Cortex of kidney (tissue), 1 donor: ENCODE measurements around the gene ZNF286A.
"Not testable (repeated sequence)": the region's sequence is repeated elsewhere in the genome, so short reads cannot be mapped to it uniquely, and the experiment has no call there.

ENCODE experiments used
- DNase-seq: peaks from one replicate; lab custom pipeline; 2025; lab: John Stamatoyannopoulos, UW

Gene ZNF286A

GRCh38 chr17:15699937-15700336 lies 385 bp downstream of the ZNF286A start:
- not testable (repeated sequence) for DNase-seq

- DNase-seq: not testable (repeated sequence)
These were observed 4.7 kb downstream of the ZNF286A start for GRCh38 chr17:15704239-15704638.

GRCh38 chr17:15704813-15705212 lies 5.3 kb downstream of the ZNF286A start:
- not testable (repeated sequence) for DNase-seq

- DNase-seq: not testable (repeated sequence)
These were observed 9.3 kb downstream of the ZNF286A start for GRCh38 chr17:15708879-15709278.

- not testable (repeated sequence) for DNase-seq
These were observed 17.3 kb downstream of the ZNF286A start for GRCh38 chr17:15716601-15717563.

- not testable (repeated sequence) for DNase-seq
These were observed 31.0 kb downstream of the ZNF286A start for GRCh38 chr17:15730535-15730934.

- DNase-seq: not testable (repeated sequence)
These were observed 32.3 kb downstream of the ZNF286A start, which contains the start of gene TBC1D26 for GRCh38 chr17:15731900-15732299. Gene TBC1D26 (plus strand): TSS chr17:15732283. CDS start chr17:15735349, 3,066 bp downstream.

- DNase-seq: not testable (repeated sequence)
These were observed 33.7 kb downstream of the ZNF286A start for GRCh38 chr17:15733174-15733789.

GRCh38 chr17:15736578-15736977 lies 37.0 kb downstream of the ZNF286A start:
- not testable (repeated sequence) for DNase-seq

GRCh38 chr17:15738066-15738465 lies 38.5 kb downstream of the ZNF286A start:
- no peak for DNase-seq

GRCh38 chr17:15739259-15739658 lies 39.7 kb downstream of the ZNF286A start:
- not testable (repeated sequence) for DNase-seq

- not testable (repeated sequence) for DNase-seq
These were observed 40.5 kb downstream of the ZNF286A start for GRCh38 chr17:15740041-15740440.

GRCh38 chr17:15740570-15741120 lies 41.1 kb downstream of the ZNF286A start:
- DNase-seq: no peak

- DNase-seq: no peak
These were observed 42.1 kb downstream of the ZNF286A start for GRCh38 chr17:15741624-15742023.

- DNase-seq: no peak
These were observed 42.7 kb downstream of the ZNF286A start for GRCh38 chr17:15742051-15742795.

GRCh38 chr17:15742921-15743320 lies 43.4 kb downstream of the ZNF286A start:
- no peak for DNase-seq

GRCh38 chr17:15744074-15744676 lies 44.6 kb downstream of the ZNF286A start:
- DNase-seq: no peak

GRCh38 chr17:15744885-15745284 lies 45.3 kb downstream of the ZNF286A start:
- DNase-seq: no peak

- not testable (repeated sequence) for DNase-seq
These were observed 49.9 kb downstream of the ZNF286A start for GRCh38 chr17:15749403-15749802.

- DNase-seq: not testable (repeated sequence)
These were observed 69.4 kb downstream of the ZNF286A start for GRCh38 chr17:15768865-15769533.
